Osteocyte (in vitro differentiated cells): Measurements from ENCODE around the gene ETV6. TPM values are rescaled to one million over a fixed set of nuclear protein-coding genes. Genes with fewer than 3 reads are reported as not detected.

Experiments
- DNase-seq: peaks from one replicate; pipeline ENCODE4 v3.0.0; 2021; ENCODE audit warnings: mixed read lengths; ENCODE audit not compliant: unreplicated experiment; ENCODE audit errors: extremely low spot score
- H3K27ac Mint-ChIP-seq: one replicate; pipeline ENCODE4 v1.8.0; 2021; ENCODE audit warnings: mild to moderate bottlenecking, mixed read lengths; ENCODE audit not compliant: unreplicated experiment
- H3K27me3 Mint-ChIP-seq: one replicate; pipeline ENCODE4 v1.8.0; 2021; ENCODE audit warnings: mixed read lengths; ENCODE audit not compliant: unreplicated experiment
- H3K36me3 Mint-ChIP-seq: one replicate; pipeline ENCODE4 v1.8.0; 2021; ENCODE audit warnings: mixed read lengths; ENCODE audit not compliant: unreplicated experiment
- H3K4me1 Mint-ChIP-seq: one replicate; pipeline ENCODE4 v1.8.0; 2021; ENCODE audit warnings: mixed read lengths; ENCODE audit not compliant: unreplicated experiment
- H3K4me3 Mint-ChIP-seq: one replicate; pipeline ENCODE4 v1.8.0; 2021; ENCODE audit warnings: mild to moderate bottlenecking, moderate library complexity, mixed read lengths; ENCODE audit not compliant: unreplicated experiment
- H3K9me3 Mint-ChIP-seq: one replicate; pipeline ENCODE4 v1.8.0; 2021; ENCODE audit warnings: mixed read lengths; ENCODE audit not compliant: unreplicated experiment
- total RNA-seq: library from RNA; stranded (reverse); gene quantifications from 2 replicates; pipeline ENCODE4 v1.2.1, GENCODE V29; 2021
- TF ChIP-seq, protein P1 (sequence below): fragments of 200-600 bp; sonication (generic); IDR thresholded peaks from 2 replicates; pipeline ENCODE4 v1.5.0; 2021; ENCODE audit warnings: antibody characterized with exemption, mild to moderate bottlenecking, moderate library complexity

The ETV6 gene
- total RNA-seq, 1 donor from 2014 or later = 24.4 TPM

GRCh38 chr12:11642785-11643184, 6.7 kb upstream of the ETV6 start:
- Mint-ChIP-seq H3K4me3 (no peak overlapping the region), H3K27me3 (no peaks in the 10 kb centered on the region), H3K27ac (no peak overlapping the region), H3K36me3 (no peaks in the 10 kb centered on the region), H3K9me3 (no peaks in the 10 kb centered on the region), H3K4me1 (no peaks in the 10 kb centered on the region)
- no peak for DNase-seq
- TF ChIP-seq, protein P1, sequence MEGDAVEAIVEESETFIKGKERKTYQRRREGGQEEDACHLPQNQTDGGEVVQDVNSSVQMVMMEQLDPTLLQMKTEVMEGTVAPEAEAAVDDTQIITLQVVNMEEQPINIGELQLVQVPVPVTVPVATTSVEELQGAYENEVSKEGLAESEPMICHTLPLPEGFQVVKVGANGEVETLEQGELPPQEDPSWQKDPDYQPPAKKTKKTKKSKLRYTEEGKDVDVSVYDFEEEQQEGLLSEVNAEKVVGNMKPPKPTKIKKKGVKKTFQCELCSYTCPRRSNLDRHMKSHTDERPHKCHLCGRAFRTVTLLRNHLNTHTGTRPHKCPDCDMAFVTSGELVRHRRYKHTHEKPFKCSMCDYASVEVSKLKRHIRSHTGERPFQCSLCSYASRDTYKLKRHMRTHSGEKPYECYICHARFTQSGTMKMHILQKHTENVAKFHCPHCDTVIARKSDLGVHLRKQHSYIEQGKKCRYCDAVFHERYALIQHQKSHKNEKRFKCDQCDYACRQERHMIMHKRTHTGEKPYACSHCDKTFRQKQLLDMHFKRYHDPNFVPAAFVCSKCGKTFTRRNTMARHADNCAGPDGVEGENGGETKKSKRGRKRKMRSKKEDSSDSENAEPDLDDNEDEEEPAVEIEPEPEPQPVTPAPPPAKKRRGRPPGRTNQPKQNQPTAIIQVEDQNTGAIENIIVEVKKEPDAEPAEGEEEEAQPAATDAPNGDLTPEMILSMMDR = no peak

- Mint-ChIP-seq H3K27me3 (no peaks in the 10 kb centered on the region), H3K4me3 (no peak overlapping the region), H3K27ac (no peak overlapping the region), H3K9me3 (no peaks in the 10 kb centered on the region), H3K4me1 (no peaks in the 10 kb centered on the region), H3K36me3 (no peaks in the 10 kb centered on the region)
- no peak for DNase-seq
- TF ChIP-seq, protein P1 = no peak
Observed at GRCh38 chr12:11645391-11645790, 4.1 kb upstream of the ETV6 start.

- peaks cover 26% of the 10 kb centered on the region for H3K4me1 Mint-ChIP-seq
- no peaks in the 10 kb centered on the region for H3K9me3 Mint-ChIP-seq
- TF ChIP-seq, protein P1 = no peak
- peak overlapping the region; percentile 97 for H3K27ac Mint-ChIP-seq
- H3K4me3 Mint-ChIP-seq = peak overlapping the region; percentile 89
- H3K36me3 Mint-ChIP-seq = no peaks in the 10 kb centered on the region
- no peaks in the 10 kb centered on the region for H3K27me3 Mint-ChIP-seq
- DNase-seq = peak; percentile 85
Observed at GRCh38 chr12:11648514-11649412, 711 bp upstream of the ETV6 start.

- no peaks in the 10 kb centered on the region for H3K9me3 Mint-ChIP-seq
- no peaks in the 10 kb centered on the region for H3K27me3 Mint-ChIP-seq
- H3K4me3 Mint-ChIP-seq = peak overlapping the region; percentile 90
- TF ChIP-seq, protein P1 = peak; percentile 44
- peaks cover 29% of the 10 kb centered on the region for H3K4me1 Mint-ChIP-seq
- DNase-seq = peak; percentile 3
- no peaks in the 10 kb centered on the region for H3K36me3 Mint-ChIP-seq
- peak overlapping the region; percentile 95 for H3K27ac Mint-ChIP-seq
Observed at GRCh38 chr12:11650286-11651281, 1.1 kb downstream of the ETV6 start.
